Measurements from ENCODE around the gene MICAL3.

MICAL3 gene

DNA sequence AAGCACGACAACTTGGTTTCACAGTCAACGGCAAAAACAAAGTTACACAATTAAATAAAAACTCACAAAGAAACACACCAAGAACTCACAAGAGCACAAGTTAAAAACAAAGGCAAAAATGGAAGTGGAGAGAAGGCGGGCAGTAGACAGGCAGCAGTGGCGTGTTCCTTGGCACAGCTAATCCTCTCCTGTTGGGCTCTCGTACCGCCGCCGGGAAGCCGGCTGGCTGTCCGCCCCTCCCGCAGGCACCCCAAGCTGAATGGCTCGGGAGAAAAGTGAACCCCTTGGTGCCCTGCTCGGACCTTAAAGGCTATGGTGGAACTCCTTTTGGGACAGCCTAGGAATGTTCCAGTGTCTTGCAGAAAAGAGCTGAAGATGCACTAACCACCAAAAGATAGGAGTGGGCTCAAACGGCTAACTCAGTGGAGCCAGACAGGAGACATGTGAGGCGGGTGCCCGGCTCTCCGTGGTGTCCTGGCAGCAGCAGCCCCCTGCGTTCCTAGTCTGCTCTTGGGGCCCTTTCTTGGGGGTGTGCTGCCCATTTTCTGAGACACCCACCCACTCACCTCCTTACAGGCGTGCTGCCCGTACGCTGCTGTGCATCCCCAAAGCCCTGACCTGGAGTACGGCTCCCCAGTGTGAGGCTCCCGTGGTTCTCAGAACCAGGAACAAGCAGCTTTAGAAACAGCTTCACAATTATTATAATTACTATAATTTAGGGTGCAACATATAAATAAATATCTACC is 164.0 kb downstream of the MICAL3 start:
- no peak for DNase-seq

- no peak for DNase-seq
Observed at GRCh38 chr22:17858033-17858432, 166.3 kb downstream of the MICAL3 start.

DNA sequence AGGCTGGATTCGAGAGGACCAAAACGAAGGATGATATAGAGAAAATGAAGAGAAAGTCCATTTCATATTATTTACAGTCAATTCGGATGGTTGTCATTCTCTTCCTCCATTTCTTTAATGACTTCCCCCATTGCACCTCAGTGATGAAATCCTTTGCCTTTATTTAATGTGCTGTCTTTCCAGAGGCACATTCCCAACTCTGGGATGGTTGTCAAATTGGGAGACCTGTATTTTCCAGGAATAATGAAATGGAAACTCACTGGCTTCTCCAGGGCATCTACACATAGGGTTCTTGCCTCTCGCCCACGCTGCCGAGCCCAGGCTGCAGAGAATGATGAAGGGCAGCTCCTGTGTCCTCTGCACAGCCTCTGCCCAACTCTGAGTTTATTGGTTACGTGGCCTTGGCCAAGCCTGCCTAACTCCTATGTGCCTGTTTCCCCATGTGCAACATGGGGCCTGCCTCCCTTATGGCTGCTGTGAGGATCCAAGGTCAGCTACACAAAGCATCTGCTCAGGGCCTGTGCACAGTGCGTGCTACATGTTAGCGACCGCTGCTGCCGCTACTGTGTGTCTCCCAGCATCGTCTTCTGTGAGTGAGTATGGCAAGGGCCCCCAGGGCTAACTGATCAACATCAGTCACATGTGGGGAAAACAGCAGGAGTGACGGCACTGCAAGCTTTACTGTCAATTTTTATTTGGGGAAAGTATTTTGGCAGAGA is 168.6 kb downstream of the MICAL3 start:
- DNase-seq: no peak

- no peak for DNase-seq
Observed at GRCh38 chr22:17853073-17853472, 171.3 kb downstream of the MICAL3 start.

GRCh38 chr22:17851759-17852158 is 172.6 kb downstream of the MICAL3 start:
- DNase-seq: no peak

DNA sequence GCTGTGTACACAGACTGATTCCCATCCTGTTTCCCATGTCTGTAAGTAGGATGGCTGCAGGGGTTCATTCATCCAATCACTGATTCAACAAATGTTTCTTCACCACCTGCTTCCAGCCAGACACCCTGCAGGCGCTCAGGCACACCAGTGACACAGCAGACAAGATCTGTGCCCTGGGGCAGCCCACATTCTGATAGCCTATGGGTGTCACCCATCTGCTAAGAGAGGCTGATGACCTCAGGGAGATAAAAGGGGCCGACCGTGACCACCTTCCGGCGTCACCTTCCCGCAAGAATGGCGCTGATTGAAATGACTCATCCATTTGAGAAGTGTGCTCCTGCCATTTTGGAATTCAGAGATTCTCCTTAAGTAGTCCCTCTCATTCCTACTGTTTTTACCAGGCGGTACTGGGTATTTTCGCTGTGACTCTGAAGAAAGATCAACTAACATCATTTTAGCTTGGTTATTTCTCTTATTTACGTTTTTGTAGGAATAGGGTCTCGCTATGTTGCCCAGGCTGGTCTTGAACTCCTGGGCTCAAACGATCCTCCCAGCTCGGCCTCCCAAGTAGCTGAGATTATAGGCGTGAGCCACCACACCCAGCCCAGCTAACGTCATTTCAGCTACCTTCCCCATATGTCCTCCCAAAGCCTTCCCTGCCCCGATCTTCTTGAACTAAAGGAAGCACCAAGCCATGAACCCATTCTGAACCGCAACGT is 176.8 kb downstream of the MICAL3 start:
- no peak for DNase-seq

DNA sequence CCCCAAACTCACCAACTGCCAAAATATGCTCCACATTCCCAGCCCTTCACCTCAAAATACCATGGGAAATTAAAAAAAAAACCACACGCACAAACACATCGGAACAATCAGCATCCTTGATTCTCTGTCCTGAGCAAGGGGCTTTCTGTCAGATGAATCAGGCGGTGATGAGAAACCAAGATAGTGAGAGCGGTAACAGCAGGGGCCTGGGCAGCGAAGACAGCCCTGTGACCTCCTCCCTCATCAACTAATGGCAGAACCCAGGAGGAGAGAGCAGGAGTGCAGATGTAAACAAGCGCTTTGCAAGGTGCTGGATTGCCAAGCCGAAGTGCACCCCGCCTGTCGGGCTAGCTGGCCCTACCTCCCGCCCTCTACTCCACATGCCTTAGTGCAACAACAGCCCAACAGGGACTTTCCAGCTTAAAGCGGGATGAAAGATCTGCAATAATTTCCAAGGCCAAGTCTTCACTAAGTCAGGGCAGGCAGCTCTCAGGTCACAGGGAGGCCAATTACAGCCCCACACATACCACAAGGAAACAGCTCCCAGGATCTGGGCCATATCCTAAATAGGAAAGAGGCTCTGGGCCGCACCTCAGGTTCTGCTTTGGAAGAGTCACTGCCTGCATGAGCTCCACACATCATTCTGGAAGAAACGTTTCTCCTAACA is 177.9 kb downstream of the MICAL3 start:
- DNase-seq: no peak

- no peak for DNase-seq
Observed at GRCh38 chr22:17845790-17846189, 178.6 kb downstream of the MICAL3 start.

DNA sequence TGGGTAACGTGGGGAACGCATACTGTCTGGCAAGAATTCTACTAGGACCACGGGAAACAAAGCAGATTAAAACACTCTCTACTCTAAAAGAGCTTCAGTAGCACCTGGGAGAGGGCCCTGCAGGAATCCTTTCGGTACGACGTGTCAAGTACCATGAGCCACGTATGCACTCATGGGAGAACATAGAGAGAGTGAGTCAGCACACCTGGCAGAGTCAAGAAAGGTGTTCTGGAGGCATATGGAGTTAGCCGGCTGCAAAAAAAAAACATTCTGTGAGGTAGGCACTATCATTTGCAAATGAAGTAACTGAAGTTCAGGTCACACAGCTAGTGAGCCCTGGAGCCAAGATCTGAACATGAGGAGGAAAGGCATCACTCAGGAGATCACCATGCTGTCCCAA is 179.0 kb downstream of the MICAL3 start:
- no peak for DNase-seq

- DNase-seq: no peak
Observed at GRCh38 chr22:17844150-17844549, 180.2 kb downstream of the MICAL3 start.

GRCh38 chr22:17842386-17842785 is 182.0 kb downstream of the MICAL3 start:
- no peak for DNase-seq

DNA sequence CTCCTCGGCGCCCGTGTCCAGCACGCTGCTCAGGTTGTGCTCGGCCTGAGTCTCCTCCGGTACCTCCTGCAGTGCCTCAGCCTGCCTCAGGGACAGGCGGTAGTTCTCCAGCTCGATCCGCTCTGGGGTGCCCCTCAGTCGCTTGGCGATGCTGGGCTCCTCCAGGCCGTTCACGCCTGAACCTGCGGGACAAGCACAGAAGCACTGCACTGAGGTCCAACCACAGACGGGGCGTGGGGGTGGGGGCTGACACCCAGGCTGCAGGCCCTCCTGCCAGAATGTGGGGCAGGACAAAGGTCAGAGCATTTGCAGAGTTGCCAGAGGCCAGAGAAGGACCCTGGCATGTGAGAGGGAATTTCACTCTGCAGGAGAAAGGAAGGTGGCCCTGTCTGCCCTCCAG is 182.5 kb downstream of the MICAL3 start:
- DNase-seq: no peak

- DNase-seq: no peak
Observed at GRCh38 chr22:17838180-17838865, 186.0 kb downstream of the MICAL3 start.

DNA sequence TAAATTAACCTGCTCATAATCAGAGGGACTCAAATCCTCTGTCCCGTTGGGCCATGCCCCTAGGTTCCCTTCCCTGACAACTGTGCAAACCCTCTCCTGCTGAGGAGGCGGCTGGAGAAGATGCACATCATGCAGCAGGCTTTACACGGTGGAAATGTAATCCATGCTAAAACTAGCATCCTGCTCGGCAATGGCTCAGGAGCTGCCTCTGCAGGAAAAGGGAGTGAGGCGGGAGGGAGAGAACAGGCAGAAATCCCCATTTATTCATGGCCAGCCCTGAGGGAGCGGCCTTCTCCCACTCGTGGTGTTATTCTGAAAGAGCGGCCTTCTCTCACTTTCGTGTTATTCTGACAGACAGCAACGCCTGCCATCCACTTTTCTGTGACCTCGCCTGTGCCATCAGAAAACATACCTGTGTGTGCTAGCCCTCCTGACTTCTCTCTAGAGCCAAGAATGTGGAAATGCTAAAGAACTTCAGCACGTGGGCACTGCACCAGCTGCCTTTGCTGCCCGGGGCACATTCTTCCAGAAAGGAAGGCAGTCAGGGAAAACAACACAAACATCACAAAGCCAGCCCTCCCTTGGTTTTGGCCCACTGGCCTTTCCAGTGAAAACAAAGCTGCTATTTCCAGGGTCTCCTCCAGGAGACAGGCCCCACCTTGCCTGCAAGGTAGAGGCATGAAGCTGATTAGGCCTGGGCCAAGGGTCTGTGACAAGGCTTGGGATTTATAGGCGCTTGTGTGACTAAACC is 187.2 kb downstream of the MICAL3 start:
- DNase-seq: no peak

DNA sequence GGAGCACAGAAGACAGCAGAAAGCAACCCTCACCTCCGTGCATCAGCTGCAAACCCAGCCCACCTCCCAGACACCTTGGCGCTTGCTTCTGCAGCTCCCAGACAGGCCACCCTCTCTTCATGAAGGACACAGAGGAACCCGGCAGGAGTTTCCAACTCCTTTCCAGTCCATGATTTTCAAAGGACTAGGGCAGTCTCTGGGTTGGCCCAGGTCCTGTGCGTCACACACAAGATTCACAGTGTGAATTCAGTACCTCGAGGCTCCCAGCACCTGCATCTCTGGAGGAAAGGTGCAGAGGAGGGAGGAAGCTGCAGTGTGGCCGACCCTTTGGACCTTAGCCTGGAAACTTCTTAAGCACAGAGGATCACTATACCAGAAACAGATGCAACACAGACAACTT is 189.1 kb downstream of the MICAL3 start:
- DNase-seq: no peak

DNA sequence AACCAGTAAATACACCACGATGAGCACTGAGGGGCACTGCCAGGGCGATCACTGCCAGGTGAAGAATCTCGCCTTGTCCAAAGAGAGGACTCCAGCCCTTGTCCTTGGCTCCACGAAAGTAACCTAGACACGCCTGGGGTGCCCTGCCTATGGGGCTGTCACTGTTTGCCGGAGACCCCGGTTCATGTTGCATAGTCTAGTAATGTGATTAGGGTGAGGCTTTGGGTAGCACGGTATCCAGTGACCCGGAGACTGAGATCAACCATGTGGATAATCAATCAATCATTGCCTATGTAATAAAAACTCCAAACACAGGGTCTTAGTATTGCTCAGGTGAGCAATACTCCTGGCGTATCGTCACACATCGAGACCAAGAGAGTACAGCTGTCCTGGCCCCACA is 190.9 kb downstream of the MICAL3 start:
- DNase-seq: no peak

- DNase-seq: no peak
Observed at GRCh38 chr22:17832665-17833064, 191.7 kb downstream of the MICAL3 start.

GRCh38 chr22:17831501-17832251 is 192.7 kb downstream of the MICAL3 start:
- DNase-seq: no peak

DNA sequence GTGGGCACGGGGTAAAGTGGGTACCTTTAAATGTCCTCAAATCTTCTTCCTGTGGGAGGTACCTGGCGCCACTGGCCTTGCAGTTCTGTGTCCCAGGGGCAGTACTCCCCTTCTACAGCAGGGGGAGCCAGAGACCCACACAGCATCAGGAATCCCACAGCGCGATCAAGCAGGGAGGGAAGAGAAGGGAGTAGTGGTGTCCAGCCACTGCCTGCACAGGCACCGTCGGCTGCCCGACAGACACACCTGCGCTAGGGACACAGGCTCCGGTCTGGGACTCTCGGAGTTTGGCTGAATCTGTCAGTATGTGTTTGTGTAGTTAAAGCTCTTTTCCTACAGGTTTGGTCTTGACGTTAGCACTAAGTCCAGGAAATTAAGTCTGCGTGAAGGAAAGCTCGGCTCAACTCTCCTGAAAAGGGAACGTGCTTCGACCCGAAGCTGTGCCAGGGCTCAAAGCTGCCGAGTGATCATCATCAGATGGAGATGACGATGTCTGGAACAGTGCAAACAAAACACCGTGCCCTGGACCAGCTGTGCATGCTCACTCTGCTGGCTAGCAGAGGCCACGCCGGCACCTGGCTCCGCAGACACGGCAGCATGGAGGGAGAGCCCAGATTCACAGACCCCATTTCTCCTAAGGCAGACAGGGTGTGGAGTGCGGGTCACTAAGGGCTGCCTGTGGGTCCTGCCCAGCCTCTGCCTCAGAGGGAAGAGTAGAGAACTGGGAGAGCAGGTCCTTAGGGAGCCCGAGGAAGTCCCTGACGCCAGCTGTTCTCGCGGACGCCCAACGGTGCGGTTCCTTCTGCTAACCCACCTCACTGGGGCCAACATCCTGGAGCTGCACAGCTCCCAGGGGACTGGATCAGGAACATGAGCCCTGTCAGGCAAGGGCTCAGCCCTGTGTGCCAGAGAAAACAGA is 194.1 kb downstream of the MICAL3 start:
- DNase-seq: peak; percentile 67

GRCh38 chr22:17829695-17830042 is 194.7 kb downstream of the MICAL3 start:
- DNase-seq: no peak
